K562 (cell line): ENCODE results near the gene CLDN2. TPM values are rescaled to one million over a fixed set of nuclear protein-coding genes. Genes with fewer than 3 reads are reported as not detected.
"Not testable (repeated sequence)": the region's sequence is repeated elsewhere in the genome, so short reads cannot be mapped to it uniquely, and the experiment has no call there.

ENCODE experiments used
- ATAC-seq: fragments of 200-7000 bp; cut with Tn5 transposase; 3 replicates; pipeline ENCODE4 v1.9.1; 2020; ENCODE audit warnings: moderate library complexity
- Bru-seq: library from RNA; stranded (reverse); fragments of 400-500 nt; gene quantifications from one replicate; lab custom pipeline; 2021; lab: Mats Ljungman, UMichigan
- BruChase-seq, 2 experiments: library from RNA; stranded (reverse); fragments of 400-500 nt; gene quantifications; one replicate each; lab custom pipeline; 2021; lab: Mats Ljungman, UMichigan
- BruUV-seq: library from RNA; stranded (reverse); fragments of 400-500 nt; replicated peaks from 2 replicates; lab custom pipeline; 2021; lab: Mats Ljungman, UMichigan
- CTCF ChIA-PET: fragments of 300-600 bp; formaldehyde crosslinking; extraction: SDS; loops from one replicate; lab custom pipeline; 2021; ENCODE audit warnings: low intra/inter-chr PET ratio; lab: Yijun Ruan, JAX
- POLR2A ChIA-PET: fragments of 300-600, 350-650 bp; sonication (Branson Sonifier 250); formaldehyde crosslinking; extraction: SDS; loops from one replicate; lab custom pipeline; 2021; ENCODE audit warnings: antibody characterized with exemption, inconsistent platforms; lab: Yijun Ruan, JAX
- DNase-seq, 4 experiments: peaks; one replicate each; pipeline versions ENCODE4 v3.0.0 to v3.0.0-alpha.2; 2011 to 2018; ENCODE audit warnings: low spot score in 3 of 4, mixed read lengths in 3 of 4; ENCODE audit errors: extremely low read depth in 1 of 4
- FAIRE-seq: peaks from 2 replicates; lab custom pipeline; 2011; peaks lifted over from hg19 to GRCh38; lab: Jason Lieb, UNC
- H2AFZ ChIP-seq: 2 replicates; pipeline ENCODE4 v1.6.0; 2011; ENCODE audit warnings: low read depth, low read length, control low read depth, inconsistent platforms
- H3K27ac ChIP-seq: fragments of 200-600 bp; 3 replicates; pipeline ENCODE4 v1.8.0; 2011; ENCODE audit warnings: low read depth, mild to moderate bottlenecking, control low read depth, inconsistent platforms, low read length, moderate library complexity, mixed read lengths; ENCODE audit errors: extremely low read depth
- H3K27me3 ChIP-seq, 2 experiments: fragments of 300-600 bp in 1 of 2; 2 replicates in 1 of 2; 3 replicates in 1 of 2; pipeline versions ENCODE4 v1.6.0 to v1.8.0; 2011; ENCODE audit warnings: inconsistent platforms in 2 of 2, low read length in 2 of 2, mild to moderate bottlenecking in 1 of 2, mixed read lengths in 1 of 2, moderate library complexity in 1 of 2; ENCODE audit not compliant: control insufficient read depth in 2 of 2, insufficient read depth in 2 of 2
- H3K36me3 ChIP-seq: fragments of 300-600 bp; 3 replicates; pipeline ENCODE4 v1.8.0; 2011; ENCODE audit warnings: mild to moderate bottlenecking, low read length, inconsistent platforms; ENCODE audit not compliant: control insufficient read depth, insufficient read depth
- H3K4me1 ChIP-seq, 2 experiments: fragments of 200-600 bp in 1 of 2; replicated peaks in 1 of 2; 2 replicates in 1 of 2; 3 replicates in 1 of 2; pipeline versions ENCODE4 v1.5.1 to v1.8.0; 2011; ENCODE audit warnings: inconsistent platforms in 2 of 2, low read length in 2 of 2, mild to moderate bottlenecking in 1 of 2, mixed read lengths in 1 of 2, moderate library complexity in 1 of 2; ENCODE audit not compliant: control insufficient read depth in 2 of 2, insufficient read depth in 2 of 2
- H3K4me2 ChIP-seq: 2 replicates; pipeline ENCODE4 v1.6.1; 2011; ENCODE audit warnings: low read length, control low read depth, inconsistent platforms, mixed read lengths; ENCODE audit not compliant: insufficient read depth
- H3K4me3 ChIP-seq: fragments of 200-600 bp; sonication (generic), shearing (Covaris generic); 2 replicates; pipeline ENCODE4 v1.5.1; 2016; ENCODE audit warnings: control low read depth, inconsistent platforms
- H3K79me2 ChIP-seq: fragments of 200-600 bp; 3 replicates; pipeline ENCODE4 v1.8.0; 2011; ENCODE audit warnings: low read length, inconsistent platforms; ENCODE audit not compliant: control insufficient read depth, insufficient read depth
- H3K9ac ChIP-seq, 2 experiments: 2 replicates each; pipeline versions ENCODE4 v1.6.0 to v1.6.1; 2011; ENCODE audit warnings: low read depth in 2 of 2, low read length in 2 of 2, control low read depth in 1 of 2, inconsistent platforms in 1 of 2, mild to moderate bottlenecking in 1 of 2, mixed read lengths in 1 of 2; ENCODE audit not compliant: insufficient read depth in 1 of 2
- H3K9me1 ChIP-seq: one replicate; pipeline ENCODE4 v1.6.0; 2011; ENCODE audit warnings: inconsistent platforms, mild to moderate bottlenecking, low read length, moderate library complexity; ENCODE audit not compliant: control insufficient read depth, insufficient read depth
- H3K9me3 ChIP-seq: replicated peaks from 2 replicates; pipeline ENCODE4 v1.5.1; 2011; ENCODE audit warnings: low read depth, low read length, inconsistent platforms; ENCODE audit not compliant: control insufficient read depth, insufficient read depth
- H4K20me1 ChIP-seq: replicated peaks from 2 replicates; pipeline ENCODE4 v1.6.1; 2011; ENCODE audit warnings: low read length, inconsistent platforms, mixed read lengths; ENCODE audit not compliant: control insufficient read depth, insufficient read depth
- ATF2 ChIP-seq: sonication (generic); formaldehyde crosslinking; IDR thresholded peaks from 2 replicates; pipeline ENCODE4 v1.8.1; 2022; ENCODE audit warnings: missing genetic modification reagents
- ELF2 ChIP-seq: fragments of 250-450 bp; sonication (Bioruptor Pico); IDR thresholded peaks from 2 replicates; pipeline ENCODE4 v1.5.0; 2021; ENCODE audit warnings: mild to moderate bottlenecking
- ILK ChIP-seq: fragments of 450-650 bp; IDR thresholded peaks from 2 replicates; pipeline ENCODE4 v1.6.1; 2016; ENCODE audit warnings: missing genetic modification characterization, low read depth, mild to moderate bottlenecking, missing compliant biosample characterization, moderate library complexity, borderline replicate concordance
- MAFK ChIP-seq: IDR thresholded peaks from 2 replicates; pipeline ENCODE4 v1.6.1; 2011; ENCODE audit warnings: low read length, improper control_type of control experiment
- SIRT6 ChIP-seq: IDR thresholded peaks from one replicate; pipeline ENCODE4 v1.6.1; 2012; ENCODE audit warnings: low read depth, mild to moderate bottlenecking, control low read depth, inconsistent platforms, low read length, moderate library complexity
- ZMIZ1 ChIP-seq, 2 experiments: fragments of 150-350 bp in 1 of 2; IDR thresholded peaks; 2 replicates each; pipeline ENCODE4 v1.6.1; 2012 to 2016; ENCODE audit warnings: low read depth in 2 of 2, low read length in 2 of 2, mild to moderate bottlenecking in 1 of 2, moderate library complexity in 1 of 2
- ZNF12 ChIP-seq: sonication (generic); formaldehyde crosslinking; IDR thresholded peaks from 2 replicates; pipeline ENCODE4 v1.4.0; 2020; ENCODE audit warnings: mild to moderate bottlenecking, missing genetic modification reagents
- WGBS: fragments of 100-300 bp; shearing (Covaris generic); methylation state at CpG from one replicate; pipeline ENCODE4 v1.1.6; 2016; ENCODE audit warnings: low coverage, mixed read lengths; ENCODE audit not compliant: insufficient coverage; ENCODE audit errors: missing lambda C conversion rate; 5-methylcytosine and 5-hydroxymethylcytosine counted together
- in situ Hi-C: fragments of 300-500 bp; cut with MboI; formaldehyde crosslinking; loops from 4 replicates; pipeline ENCODE4 v1.15.0; 2018; ENCODE audit warnings: inconsistent platforms, mixed read lengths
- intact Hi-C: fragments of 100-400 bp; cut with micrococcal nuclease; formaldehyde crosslinking; loops from 2 replicates; pipeline ENCODE4 v1.14.2; 2022
- long read RNA-seq, 3 experiments: library from polyadenylated mRNA in 2 of 3; library from RNA in 1 of 3; unstranded in 2 of 3; stranded (forward) in 1 of 3; transcript quantifications; one replicate each; pipeline ENCODE4 v2.0.0, GENCODE V29; 2019 to 2022
- polyA minus RNA-seq, 3 experiments: library from RNA; depleted of rRNA, polyadenylated mRNA; stranded (reverse); fragments of >200 nt; gene quantifications; 2 replicates each; pipeline ENCODE4 v1.2.3, GENCODE V29; 2011
- polyA plus RNA-seq, 8 experiments: library from polyadenylated mRNA; depleted of rRNA in 4 of 8; stranded (reverse) in 5 of 8; unstranded in 3 of 8; fragments of >200 nt; fragmentation: Nextera tagmentation in 2 of 8; fragmentation: Illumina TruSeq in 1 of 8; extraction: Ambion mirVana in 2 of 8; extraction: Trizol in 1 of 8; gene quantifications; 2 replicates each; pipeline versions ENCODE4 v1.2.1 to v1.2.3, GENCODE V29; 2011 to 2014; ENCODE audit warnings: inconsistent platforms in 1 of 8, missing spikeins in 1 of 8
- total RNA-seq, 7 experiments: library from RNA; depleted of rRNA in 6 of 7; stranded (reverse); fragments of >200 nt in 6 of 7; fragmentation: Illumina TruSeq in 2 of 7; extraction: Trizol in 2 of 7; gene quantifications; 2 replicates each; pipeline versions ENCODE4 v1.2.1 to v1.2.3, GENCODE V29; 2011 to 2021; ENCODE audit warnings: low replicate concordance in 1 of 7

CLDN2 gene
- not detected in 2 replicates for total RNA-seq (2011; cell fraction: chromatin; rRNA removed; ENCODE audit: low replicate concordance)
- total RNA-seq (2011; cell fraction: nucleolus; rRNA removed): not detected in 2 replicates
- not detected in 2 replicates for total RNA-seq (2011; cell fraction: nucleoplasm; rRNA removed)
- total RNA-seq (2014; rRNA removed): not detected in 2 replicates
- total RNA-seq (2014; rRNA removed; fragmentation: Illumina TruSeq; extraction: Trizol): not detected in 2 replicates
- total RNA-seq (2015; rRNA removed; fragmentation: Illumina TruSeq; extraction: Trizol): not detected in 2 replicates
- total RNA-seq (2021): not detected in 2 replicates
- not detected in 2 replicates for polyA plus RNA-seq (2011; rRNA removed)
- not detected in 2 replicates for polyA plus RNA-seq (2011; cell fraction: cytosol; rRNA removed)
- polyA plus RNA-seq (2011; cell fraction: nucleus; rRNA removed): not detected in 2 replicates
- polyA plus RNA-seq (2012): not detected in 2 replicates
- not detected in 2 replicates for polyA plus RNA-seq (2014; fragmentation: Illumina TruSeq; extraction: Trizol)
- not detected for polyA plus RNA-seq (2014; fragmentation: Nextera tagmentation; extraction: Ambion mirVana)
- not detected in 2 replicates for polyA plus RNA-seq (2014; rRNA removed)
- not detected in 2 replicates for polyA minus RNA-seq (2011; rRNA and poly(A)+ RNA removed)
- not detected in 2 replicates for polyA minus RNA-seq (2011; cell fraction: cytosol; rRNA and poly(A)+ RNA removed)
- polyA minus RNA-seq (2011; cell fraction: nucleus; rRNA and poly(A)+ RNA removed): not detected in 2 replicates
- Bru-seq, nascent RNA: not detected
- BruChase-seq, experiment 1, labeled RNA remaining after a 2-hour chase: not detected
- BruChase-seq, experiment 2, labeled RNA remaining after a 6-hour chase: percentile 4 among the genes with signal in this experiment
- long read RNA-seq, experiment 1: 0 reads
- long read RNA-seq, experiment 2: 0 reads
- long read RNA-seq, experiment 3: 0 reads

GRCh38 chrX:106919932-106920452 is at the start of gene CLDN2:
Gene CLDN2 (plus strand): TSS chrX:106920402. CDS start chrX:106928229, 7,827 bp downstream.
- BruUV-seq: no TSS peak
- Histone ChIP-seq H3K4me3 (no peak within 1 kb of the TSS), H3K9me1 (no peaks in the 10 kb centered on the region), H3K36me3 (no peaks in the 10 kb centered on the region), H3K27ac (no peak within 1 kb of the TSS), H3K27me3 (no peaks in the 10 kb centered on the region), H2AFZ (no peak within 1 kb of the TSS), H4K20me1 (no peaks in the 10 kb centered on the region), H3K9ac (no peak within 1 kb of the TSS), H3K9me3 (no peaks in the 10 kb centered on the region), H3K79me2 (no peaks in the 10 kb centered on the region), H3K4me2 (no peak within 1 kb of the TSS), H3K4me1 (no peaks in the 10 kb centered on the region)
- no peak for TF ChIP-seq ZMIZ1 (IDR thresholded peaks at IDR 0.05; ENCODE audit: low read depth in 2 of 2, low read length in 2 of 2)
- TF ChIP-seq ILK (tag): no peak
- no peak for TF ChIP-seq ELF2 (CRISPR knock-in tag)
- TF ChIP-seq ZNF12 (CRISPR knock-in tag): no peak
- TF ChIP-seq MAFK: no peak
- no peak for TF ChIP-seq SIRT6
- TF ChIP-seq ATF2: no peak
- 0% methylated on average over 2 of the region's 2 CpGs for WGBS
- DNase-seq: no peak
- intact Hi-C loops: no loop called here
- ChIA-PET POLR2A (interaction anchor here (0.7 kb wide), 1 partner anchor 43 kb away, joined by 3 read pairs; no protein-coding TSS in a partner anchor), CTCF (no interaction called here)
- FAIRE-seq: no peak
- no peak for ATAC-seq
- in situ Hi-C loops: no loop called here

GRCh38 chrX:106872796-106873195 is 47.4 kb upstream of the CLDN2 start:
- DNase-seq, H3K79me2 ChIP-seq, POLR2A ChIA-PET, H3K27me3 ChIP-seq, H3K9me3 ChIP-seq, ATAC-seq, H3K4me2 ChIP-seq, in situ Hi-C loops, H3K9ac ChIP-seq, H2AFZ ChIP-seq, H3K36me3 ChIP-seq, intact Hi-C loops, H3K4me1 ChIP-seq, H3K27ac ChIP-seq, CTCF ChIA-PET, FAIRE-seq, BruUV-seq, H3K4me3 ChIP-seq, H3K9me1 ChIP-seq, H4K20me1 ChIP-seq: not testable (repeated sequence)
- WGBS: 0% methylated on average over 2 of the region's 2 CpGs
